ENCODE results near the gene KRT76.

KRT76 gene

GRCh38 chr12:52818388-52818787 lies 41.2 kb upstream of the KRT76 start:
- Histone ChIP-seq H3K27me3 (ENCODE audit: low read depth, low read length) (no peaks in the 10 kb centered on the region), H3K4me3 (ENCODE audit: low read depth in 1 of 2, low read length in 2 of 2) (no peak overlapping the region), H3K36me3 (ENCODE audit: control insufficient read depth in 1 of 2, insufficient read depth in 2 of 2, low read length in 2 of 2) (no peaks in the 10 kb centered on the region), H3K4me1 (ENCODE audit: control insufficient read depth in 1 of 2, insufficient read depth in 2 of 2, low read length in 2 of 2) (no peaks in the 10 kb centered on the region), H3K9me3 (ENCODE audit: control insufficient read depth in 1 of 2, low read length in 2 of 2) (no peaks in the 10 kb centered on the region), H3K27ac (ENCODE audit: low read length) (no peak overlapping the region)

GRCh38 chr12:52817699-52818238 lies 40.6 kb upstream of the KRT76 start:
- Histone ChIP-seq H3K27me3 (ENCODE audit: low read depth, low read length) (no peaks in the 10 kb centered on the region), H3K4me1 (ENCODE audit: control insufficient read depth in 1 of 2, insufficient read depth in 2 of 2, low read length in 2 of 2) (no peaks in the 10 kb centered on the region)

GRCh38 chr12:52817003-52817698 lies 40.0 kb upstream of the KRT76 start:
- H3K27me3 ChIP-seq (ENCODE audit: low read depth, low read length) = no peaks in the 10 kb centered on the region
- H3K9me3 ChIP-seq (ENCODE audit: control insufficient read depth in 1 of 2, low read length in 2 of 2) = no peaks in the 10 kb centered on the region
- no peaks in the 10 kb centered on the region for H3K36me3 ChIP-seq (ENCODE audit: control insufficient read depth in 1 of 2, insufficient read depth in 2 of 2, low read length in 2 of 2)
- H3K4me3 ChIP-seq (ENCODE audit: low read depth in 1 of 2, low read length in 2 of 2) = no peak overlapping the region
- H3K4me1 ChIP-seq (ENCODE audit: control insufficient read depth in 1 of 2, insufficient read depth in 2 of 2, low read length in 2 of 2) = no peaks in the 10 kb centered on the region
- H3K27ac ChIP-seq (ENCODE audit: low read length) = no peak overlapping the region

More at GRCh38 chr12:52817699-52818238, 40.6 kb upstream of the KRT76 start:
- Histone ChIP-seq H3K4me3 (ENCODE audit: low read depth in 1 of 2, low read length in 2 of 2) (no peak overlapping the region), H3K36me3 (ENCODE audit: control insufficient read depth in 1 of 2, insufficient read depth in 2 of 2, low read length in 2 of 2) (no peaks in the 10 kb centered on the region), H3K27ac (ENCODE audit: low read length) (no peak overlapping the region), H3K9me3 (ENCODE audit: control insufficient read depth in 1 of 2, low read length in 2 of 2) (no peaks in the 10 kb centered on the region)

GRCh38 chr12:52815676-52816588 lies 38.8 kb upstream of the KRT76 start:
- no peaks in the 10 kb centered on the region for H3K4me1 ChIP-seq (ENCODE audit: control insufficient read depth in 1 of 2, insufficient read depth in 2 of 2, low read length in 2 of 2)
- no peaks in the 10 kb centered on the region for H3K36me3 ChIP-seq (ENCODE audit: control insufficient read depth in 1 of 2, insufficient read depth in 2 of 2, low read length in 2 of 2)
- H3K27ac ChIP-seq (ENCODE audit: low read length) = no peak overlapping the region
- H3K9me3 ChIP-seq (ENCODE audit: control insufficient read depth in 1 of 2, low read length in 2 of 2) = no peaks in the 10 kb centered on the region
- no peak overlapping the region for H3K4me3 ChIP-seq (ENCODE audit: low read depth in 1 of 2, low read length in 2 of 2)
- no peaks in the 10 kb centered on the region for H3K27me3 ChIP-seq (ENCODE audit: low read depth, low read length)

- H3K4me3 ChIP-seq (ENCODE audit: low read depth in 1 of 2, low read length in 2 of 2) = no peak overlapping the region
- H3K4me1 ChIP-seq (ENCODE audit: control insufficient read depth in 1 of 2, insufficient read depth in 2 of 2, low read length in 2 of 2) = no peaks in the 10 kb centered on the region
- H3K27me3 ChIP-seq (ENCODE audit: low read depth, low read length) = no peaks in the 10 kb centered on the region
- H3K36me3 ChIP-seq (ENCODE audit: control insufficient read depth in 1 of 2, insufficient read depth in 2 of 2, low read length in 2 of 2) = no peaks in the 10 kb centered on the region
- H3K9me3 ChIP-seq (ENCODE audit: control insufficient read depth in 1 of 2, low read length in 2 of 2) = no peaks in the 10 kb centered on the region
- H3K27ac ChIP-seq (ENCODE audit: low read length) = no peak overlapping the region
These were observed 38.0 kb upstream of the KRT76 start for GRCh38 chr12:52815161-52815560.

- H3K36me3 ChIP-seq (ENCODE audit: control insufficient read depth in 1 of 2, insufficient read depth in 2 of 2, low read length in 2 of 2) = no peaks in the 10 kb centered on the region
- no peak overlapping the region for H3K4me3 ChIP-seq (ENCODE audit: low read depth in 1 of 2, low read length in 2 of 2)
- H3K27ac ChIP-seq (ENCODE audit: low read length) = no peak overlapping the region
- H3K27me3 ChIP-seq (ENCODE audit: low read depth, low read length) = no peaks in the 10 kb centered on the region
- no peaks in the 10 kb centered on the region for H3K9me3 ChIP-seq (ENCODE audit: control insufficient read depth in 1 of 2, low read length in 2 of 2)
- H3K4me1 ChIP-seq (ENCODE audit: control insufficient read depth in 1 of 2, insufficient read depth in 2 of 2, low read length in 2 of 2) = no peaks in the 10 kb centered on the region
These were observed 37.6 kb upstream of the KRT76 start for GRCh38 chr12:52814710-52815155.

- Histone ChIP-seq H3K4me1 (ENCODE audit: control insufficient read depth in 1 of 2, insufficient read depth in 2 of 2, low read length in 2 of 2) (no peaks in the 10 kb centered on the region), H3K27me3 (ENCODE audit: low read depth, low read length) (no peaks in the 10 kb centered on the region), H3K27ac (ENCODE audit: low read length) (no peak within 1 kb of the TSS), H3K36me3 (ENCODE audit: control insufficient read depth in 1 of 2, insufficient read depth in 2 of 2, low read length in 2 of 2) (no peaks in the 10 kb centered on the region), H3K4me3 (ENCODE audit: low read depth in 1 of 2, low read length in 2 of 2) (no peak within 1 kb of the TSS), H3K9me3 (ENCODE audit: control insufficient read depth in 1 of 2, low read length in 2 of 2) (no peaks in the 10 kb centered on the region)
These were observed 37.0 kb upstream of the KRT76 start, which contains the start of gene KRT4 for GRCh38 chr12:52813885-52814709. KRT4 (minus strand) TSS chr12:52814116; CDS start chr12:52814058, 58 bp downstream.

- Histone ChIP-seq H3K36me3 (ENCODE audit: control insufficient read depth in 1 of 2, insufficient read depth in 2 of 2, low read length in 2 of 2) (no peaks in the 10 kb centered on the region), H3K4me3 (ENCODE audit: low read depth in 1 of 2, low read length in 2 of 2) (no peak overlapping the region), H3K9me3 (ENCODE audit: control insufficient read depth in 1 of 2, low read length in 2 of 2) (no peaks in the 10 kb centered on the region)
These were observed 36.2 kb upstream of the KRT76 start for GRCh38 chr12:52813203-52813819.

GRCh38 chr12:52812749-52813148 lies 35.6 kb upstream of the KRT76 start:
- H3K36me3 ChIP-seq (ENCODE audit: control insufficient read depth in 1 of 2, insufficient read depth in 2 of 2, low read length in 2 of 2) = no peaks in the 10 kb centered on the region
- no peak overlapping the region for H3K27ac ChIP-seq (ENCODE audit: low read length)
- no peaks in the 10 kb centered on the region for H3K9me3 ChIP-seq (ENCODE audit: control insufficient read depth in 1 of 2, low read length in 2 of 2)
- H3K4me1 ChIP-seq (ENCODE audit: control insufficient read depth in 1 of 2, insufficient read depth in 2 of 2, low read length in 2 of 2) = no peaks in the 10 kb centered on the region
- H3K27me3 ChIP-seq (ENCODE audit: low read depth, low read length) = no peaks in the 10 kb centered on the region
- no peak overlapping the region for H3K4me3 ChIP-seq (ENCODE audit: low read depth in 1 of 2, low read length in 2 of 2)

More at GRCh38 chr12:52813203-52813819, 36.2 kb upstream of the KRT76 start:
- H3K4me1 ChIP-seq (ENCODE audit: control insufficient read depth in 1 of 2, insufficient read depth in 2 of 2, low read length in 2 of 2) = no peaks in the 10 kb centered on the region
- H3K27me3 ChIP-seq (ENCODE audit: low read depth, low read length) = no peaks in the 10 kb centered on the region
- H3K27ac ChIP-seq (ENCODE audit: low read length) = no peak overlapping the region

GRCh38 chr12:52812073-52812400 lies 34.9 kb upstream of the KRT76 start:
- H3K4me3 ChIP-seq (ENCODE audit: low read depth in 1 of 2, low read length in 2 of 2) = no peak overlapping the region
- no peaks in the 10 kb centered on the region for H3K27me3 ChIP-seq (ENCODE audit: low read depth, low read length)
- no peaks in the 10 kb centered on the region for H3K36me3 ChIP-seq (ENCODE audit: control insufficient read depth in 1 of 2, insufficient read depth in 2 of 2, low read length in 2 of 2)
- H3K9me3 ChIP-seq (ENCODE audit: control insufficient read depth in 1 of 2, low read length in 2 of 2) = no peaks in the 10 kb centered on the region
- H3K27ac ChIP-seq (ENCODE audit: low read length) = no peak overlapping the region
- no peaks in the 10 kb centered on the region for H3K4me1 ChIP-seq (ENCODE audit: control insufficient read depth in 1 of 2, insufficient read depth in 2 of 2, low read length in 2 of 2)
